SW 1271 (cell line): ENCODE measurements around the gene EBF4.

Experiments
- DNase-seq, 2 experiments: peaks; one replicate each; lab custom pipeline; 2025; lab: John Stamatoyannopoulos, UW

Gene EBF4

DNA sequence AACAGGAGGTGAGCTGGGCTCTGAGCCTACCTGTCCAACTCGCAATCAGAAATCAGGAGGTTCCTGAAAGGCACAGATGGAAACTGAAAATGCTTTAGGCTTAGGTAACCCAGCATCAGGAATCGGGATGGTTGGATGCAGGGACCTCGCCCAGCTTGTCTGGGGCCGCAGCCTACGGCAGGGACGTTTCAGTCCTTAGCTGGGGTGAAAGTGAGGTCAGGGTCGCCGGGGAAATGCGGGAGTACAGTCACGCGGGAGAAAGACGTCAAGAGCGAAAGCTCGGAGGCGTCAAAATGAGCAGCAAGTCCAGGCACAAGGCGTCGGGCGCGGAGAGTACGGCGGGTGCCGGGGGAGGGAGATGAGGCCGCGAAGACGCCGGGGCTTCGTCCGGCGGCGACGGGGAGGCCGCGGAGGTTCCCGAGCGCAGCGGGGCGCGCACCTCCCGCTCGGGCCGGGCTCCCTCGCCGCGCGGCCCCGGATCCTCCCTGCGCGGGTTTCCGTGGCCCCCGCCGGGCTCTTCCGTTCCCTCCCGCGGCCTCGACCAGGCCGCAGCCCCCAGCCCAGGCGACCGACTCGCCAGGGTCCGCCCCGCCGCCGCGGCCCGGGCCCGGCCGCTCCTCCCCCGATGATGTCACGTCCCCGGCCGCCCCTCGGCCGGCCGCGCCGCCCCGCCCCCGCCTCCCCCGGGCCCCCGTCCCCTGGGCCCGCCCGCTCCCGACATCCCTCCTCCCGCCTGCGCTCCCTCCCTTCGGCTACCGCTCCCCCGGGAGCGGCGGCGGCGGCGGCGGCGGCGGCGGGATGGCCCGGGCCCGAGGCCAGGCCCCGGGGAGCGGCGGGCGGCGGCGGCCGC lies at the start of gene EBF4:
EBF4 (plus strand) TSS at position 745 of the 850 bp plus-strand sequence. CDS start 866 bp downstream, outside the sequence.
- DNase-seq: peak in 1 of 2 experiments; percentile 41

GRCh38 chr20:2643708-2644107 lies 48.9 kb upstream of the EBF4 start:
- no peak for DNase-seq

DNA sequence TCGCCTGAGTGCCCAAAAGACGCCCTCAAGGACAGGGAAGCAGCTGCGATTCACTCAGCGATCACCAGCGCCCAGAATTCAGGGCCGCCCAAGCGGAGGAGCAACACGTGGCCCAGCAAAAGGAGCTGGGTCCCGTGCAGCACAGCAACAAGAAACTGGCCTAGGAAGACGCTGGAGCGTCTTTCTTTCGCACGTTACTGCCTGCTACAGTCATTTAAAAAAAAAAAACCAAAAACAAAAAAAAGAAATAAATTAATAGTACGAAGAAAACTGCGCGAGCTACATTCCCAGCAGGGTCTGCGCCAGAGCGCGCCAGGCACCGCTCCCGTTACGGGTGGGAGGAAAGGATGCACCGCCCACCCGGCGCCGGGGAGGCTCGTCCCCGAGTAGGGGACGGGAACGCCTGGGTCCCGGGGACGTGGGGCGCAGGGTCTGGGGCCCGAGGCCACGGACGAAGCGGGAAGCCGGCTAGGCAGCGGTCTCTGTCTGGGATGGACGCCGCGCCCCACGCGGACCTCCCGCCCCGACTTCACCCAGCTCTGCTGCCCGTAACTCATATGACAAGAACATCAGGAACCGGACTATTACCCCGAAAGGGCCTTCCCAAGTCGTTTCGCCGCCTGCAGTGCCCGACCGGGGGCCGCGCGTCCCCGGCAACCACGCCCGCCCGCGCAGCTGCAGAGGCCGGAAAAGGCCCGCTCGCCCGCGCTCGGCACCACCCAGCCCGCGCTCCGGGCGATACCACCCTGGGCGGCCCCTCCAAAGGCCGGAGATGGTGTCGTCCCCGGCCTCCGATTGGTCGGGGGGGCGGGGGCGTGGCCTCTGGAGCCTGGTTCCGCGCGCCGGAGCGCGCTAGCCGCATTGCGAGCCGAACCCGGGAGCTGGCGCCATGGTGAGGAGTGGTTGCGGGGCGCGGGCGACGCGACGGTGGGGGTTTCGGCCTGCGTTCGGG lies 40.5 kb upstream of the EBF4 start, which contains the start of gene NOP56:
NOP56 (plus strand) TSS at position 861 of the 952 bp plus-strand sequence; CDS start at position 890, 29 bp downstream.
- peak; percentile 86 to 90 for DNase-seq

- DNase-seq: peak in 1 of 2 experiments; percentile 52
These were observed 39.6 kb upstream of the EBF4 start for GRCh38 chr20:2652724-2653555.

DNA sequence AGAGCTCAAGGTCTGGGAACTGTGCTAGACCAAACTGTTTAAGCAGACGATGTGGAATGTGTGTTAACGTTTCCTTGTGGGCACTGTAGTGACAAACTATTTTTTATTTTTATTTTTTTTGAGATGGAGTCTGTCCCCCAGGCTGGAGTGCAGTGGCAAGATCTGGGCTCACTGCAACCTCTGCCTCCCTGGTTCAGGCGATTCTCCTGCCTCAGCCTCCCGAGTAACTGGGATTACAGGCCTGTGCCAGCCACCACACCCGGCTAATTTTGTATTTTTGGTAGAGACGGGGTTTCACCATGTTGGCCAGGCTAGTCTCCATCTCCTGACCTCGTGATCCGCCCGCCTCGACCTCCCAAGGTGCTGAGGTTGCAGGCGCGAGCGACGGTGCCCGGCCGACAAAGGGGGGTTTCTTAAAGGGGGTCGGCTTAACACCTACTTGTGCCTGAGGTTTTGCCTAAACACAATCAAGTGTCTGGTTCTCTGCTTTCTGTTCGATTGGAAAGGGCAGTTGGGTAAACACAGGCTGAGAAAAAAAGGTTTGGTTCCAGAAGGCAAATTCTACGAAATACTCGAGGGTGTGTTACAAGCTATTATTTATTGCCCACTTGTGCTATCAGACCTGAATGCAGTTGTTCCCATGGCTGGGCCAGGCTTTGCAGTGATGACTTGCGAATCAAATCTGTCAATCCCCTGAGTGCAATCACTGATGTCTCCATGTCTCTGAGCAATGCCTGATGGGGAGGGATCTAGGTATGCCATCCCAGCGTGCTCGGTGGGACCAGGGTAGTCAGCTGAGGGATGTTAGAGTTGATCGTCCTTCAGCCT lies 38.8 kb upstream of the EBF4 start:
- no peak for DNase-seq

DNA sequence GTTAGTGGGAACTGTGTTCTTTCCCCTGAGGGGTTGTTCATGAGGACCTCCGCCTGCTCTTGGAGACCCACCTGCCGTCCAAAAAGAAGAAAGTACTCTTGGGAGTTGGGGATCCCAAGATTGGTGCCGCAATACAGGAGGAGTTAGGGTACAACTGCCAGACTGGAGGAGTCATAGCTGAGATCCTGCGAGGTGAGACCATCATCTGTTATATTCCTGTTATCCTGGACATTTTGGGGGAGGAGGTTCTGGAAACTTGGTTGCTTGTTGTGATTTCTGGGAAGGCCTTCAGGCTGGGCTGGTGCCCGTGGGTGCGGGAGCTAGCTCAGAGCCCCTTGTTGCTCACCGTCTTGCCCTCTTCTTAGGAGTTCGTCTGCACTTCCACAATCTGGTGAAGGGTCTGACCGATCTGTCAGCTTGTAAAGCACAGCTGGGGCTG lies 38.2 kb upstream of the EBF4 start:
- no peak for DNase-seq

DNA sequence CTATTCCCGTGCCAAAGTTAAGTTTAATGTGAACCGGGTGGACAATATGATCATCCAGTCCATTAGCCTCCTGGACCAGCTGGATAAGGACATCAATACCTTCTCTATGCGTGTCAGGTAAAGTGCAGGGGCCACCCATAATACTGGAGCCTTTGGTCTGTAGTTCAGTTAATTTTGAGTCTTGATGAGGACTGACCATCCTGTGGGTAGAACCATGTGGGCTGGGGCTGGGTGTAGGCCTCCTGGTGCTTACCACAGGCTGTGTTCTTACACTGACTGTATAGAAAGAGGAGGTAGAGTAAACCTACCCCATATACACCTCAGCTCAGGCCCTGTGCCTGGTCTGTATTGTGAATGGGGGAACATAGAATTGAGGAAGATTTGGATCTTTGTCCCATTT lies 37.7 kb upstream of the EBF4 start:
- DNase-seq: no peak

- DNase-seq: no peak
These were observed 37.1 kb upstream of the EBF4 start for GRCh38 chr20:2655331-2656116.

DNA sequence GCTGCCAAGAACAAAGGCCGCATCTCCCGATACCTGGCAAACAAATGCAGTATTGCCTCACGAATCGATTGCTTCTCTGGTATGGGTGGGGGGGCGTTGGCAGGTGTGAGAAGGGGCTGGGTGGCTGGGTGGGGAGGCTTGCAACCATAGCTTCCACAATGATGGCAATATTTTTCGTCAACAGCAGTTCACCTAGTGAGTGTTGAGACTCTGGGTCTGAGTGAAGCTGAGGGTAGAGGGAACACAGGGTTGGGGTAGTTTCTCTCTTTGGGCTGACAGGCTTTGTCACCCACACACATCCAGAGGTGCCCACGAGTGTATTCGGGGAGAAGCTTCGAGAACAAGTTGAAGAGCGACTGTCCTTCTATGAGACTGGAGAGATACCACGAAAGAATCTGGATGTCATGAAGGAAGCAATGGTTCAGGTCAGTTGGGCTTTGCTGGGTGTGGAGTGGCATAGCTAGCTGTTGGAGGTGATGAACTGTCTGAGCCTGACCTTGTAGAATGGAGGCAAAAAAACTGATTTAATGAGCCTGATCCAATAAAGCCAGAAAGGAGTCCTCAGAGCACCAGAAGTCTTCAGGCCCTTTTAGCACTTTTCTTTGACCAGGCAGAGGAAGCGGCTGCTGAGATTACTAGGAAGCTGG lies 36.0 kb upstream of the EBF4 start:
- no peak for DNase-seq

- DNase-seq: no peak
These were observed 35.3 kb upstream of the EBF4 start for GRCh38 chr20:2657241-2657640.

GRCh38 chr20:2657674-2658073 lies 34.9 kb upstream of the EBF4 start:
- DNase-seq: no peak

GRCh38 chr20:2658414-2659354 lies 33.9 kb upstream of the EBF4 start:
- peak in 1 of 2 experiments; percentile 32 for DNase-seq

- DNase-seq: no peak
These were observed 33.0 kb upstream of the EBF4 start for GRCh38 chr20:2659547-2659946.

- no peak for DNase-seq
These were observed 29.2 kb upstream of the EBF4 start for GRCh38 chr20:2663364-2663886.

DNA sequence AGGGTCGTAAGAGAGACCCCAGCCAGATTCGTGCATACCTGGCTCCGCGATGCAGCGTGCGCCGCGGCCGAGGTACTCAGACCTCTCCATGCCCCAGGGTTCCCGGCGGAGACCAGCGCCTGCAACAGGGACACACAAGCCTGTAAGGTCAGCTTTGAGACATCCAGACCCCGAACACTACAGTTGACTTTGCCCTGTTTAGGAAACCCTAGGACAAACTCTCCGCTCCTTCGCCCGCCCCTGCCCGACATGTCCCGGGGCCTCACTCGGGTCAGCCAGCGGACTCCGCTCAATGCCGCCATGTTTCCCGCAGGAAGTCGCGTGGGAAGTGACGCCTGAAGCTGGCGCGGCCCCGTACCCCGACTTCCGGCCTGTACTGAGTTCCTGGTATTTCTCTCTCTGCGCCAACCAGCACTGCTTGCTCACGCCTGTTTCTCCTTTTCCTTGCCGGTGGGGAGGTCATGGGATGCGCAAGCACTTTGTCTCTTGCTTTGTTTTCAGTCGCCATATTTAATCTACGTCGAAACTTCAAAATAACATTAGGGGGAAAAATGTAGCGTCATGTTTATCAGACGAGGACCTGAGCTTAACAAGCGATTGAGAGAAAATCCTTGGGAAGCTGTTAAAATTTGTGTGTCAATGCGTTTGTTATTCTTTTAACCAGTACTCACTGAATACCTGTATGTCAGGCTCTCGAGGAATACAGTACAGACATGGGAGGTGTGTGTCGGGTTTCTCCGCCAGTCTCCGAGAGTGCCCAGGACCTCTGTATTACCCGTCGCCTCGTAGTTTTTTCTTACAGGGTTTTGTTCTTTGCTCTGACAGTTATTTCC lies 28.5 kb upstream of the EBF4 start, which contains the start of gene IDH3B:
IDH3B (minus strand) TSS at position 330 of the 833 bp plus-strand sequence; CDS start at position 302, 28 bp downstream.
- DNase-seq: peak; percentile 80 to 97

DNA sequence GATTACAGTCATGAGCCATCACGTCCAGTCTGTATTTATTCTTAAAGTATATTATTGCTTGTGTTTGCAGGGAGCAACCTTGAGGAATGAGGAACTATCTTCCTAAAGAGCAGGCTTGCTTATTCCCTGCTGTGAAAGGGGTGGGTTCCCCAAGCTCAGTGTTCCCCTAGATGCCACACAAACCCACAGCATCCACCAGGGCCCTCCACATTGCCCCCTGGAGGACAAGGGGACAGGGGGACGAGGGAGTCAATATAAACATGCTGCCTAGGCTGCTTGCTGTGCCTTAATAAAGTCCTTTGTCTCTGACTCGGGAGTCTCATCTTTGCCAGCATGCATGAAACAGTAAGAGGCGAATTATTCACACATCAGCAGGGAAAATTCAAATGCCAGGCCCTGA lies 20.6 kb upstream of the EBF4 start:
- no peak for DNase-seq

GRCh38 chr20:2672446-2672845 lies 20.1 kb upstream of the EBF4 start:
- no peak for DNase-seq
